ENCODE measurements around the gene CACNA2D2. TPM values are rescaled to one million over a fixed set of nuclear protein-coding genes. Genes with fewer than 3 reads are reported as not detected.

CACNA2D2 gene
- total RNA-seq, 1 experiment from 2014 or later = 0.59 TPM

- in situ Hi-C loops (cut with HindIII; ENCODE audit: low pct_unique_long_range_greater_than_20kb, low sequenced_read_pairs) (no loop called here), intact Hi-C loops (cut with micrococcal nuclease; ENCODE audit: unreplicated experiment) (no loop called here)
- DNase-seq (ENCODE audit: low read depth, low spot score) = no peak
- Histone ChIP-seq H3K27me3 (ENCODE audit: control insufficient read depth, insufficient read depth, low read length) (no peaks in the 10 kb centered on the region), H3K27ac (ENCODE audit: low read length) (no peak overlapping the region), H3K4me1 (ENCODE audit: control insufficient read depth, insufficient read depth, low read length) (peaks cover 13% of the 10 kb centered on the region; the same call in 1 of the 2 replicates), H3K36me3 (ENCODE audit: control insufficient read depth, insufficient read depth, low read length) (peaks cover 15% of the 10 kb centered on the region), H3K4me3 (ENCODE audit: low read depth in 2 of 2, low read length in 2 of 2) (peak overlapping the region in 1 of 2 experiments; percentile 24; a peak in 1 of 4 replicates), H3K9me3 (ENCODE audit: control insufficient read depth, insufficient read depth, low read depth, low read length) (no peaks in the 10 kb centered on the region)
- BruUV-seq (replicated peaks) = no TSS peak
- TF ChIP-seq POLR2AphosphoS5 (IDR thresholded peaks at IDR 0.05; ENCODE audit: low read depth, low read length) = no peak
- ChIA-PET POLR2A (interaction anchor here (0.7 kb wide), 1 partner anchor 206 kb away, joined by 4 read pairs; no protein-coding TSS in a partner anchor), CTCF (no interaction called here)
- ATAC-seq = no peak
These were observed 168.9 kb downstream of the CACNA2D2 start for GRCh38 chr3:50334339-50335075.

GRCh38 chr3:50333744-50334328 lies 169.6 kb downstream of the CACNA2D2 start:
- Histone ChIP-seq H3K4me1 (ENCODE audit: control insufficient read depth, insufficient read depth, low read length) (peaks cover 13% of the 10 kb centered on the region; the same call in 1 of the 2 replicates), H3K27ac (ENCODE audit: low read length) (peak overlapping the region; percentile 8; the same call in 1 of the 2 replicates), H3K36me3 (ENCODE audit: control insufficient read depth, insufficient read depth, low read length) (peaks cover 15% of the 10 kb centered on the region), H3K27me3 (ENCODE audit: control insufficient read depth, insufficient read depth, low read length) (no peaks in the 10 kb centered on the region), H3K9me3 (ENCODE audit: control insufficient read depth, insufficient read depth, low read depth, low read length) (no peaks in the 10 kb centered on the region), H3K4me3 (ENCODE audit: low read depth in 2 of 2, low read length in 2 of 2) (no peak overlapping the region; a peak in 1 of 4 replicates)
- CTCF ChIA-PET = no interaction called here
- POLR2A ChIA-PET = no interaction called here
- ATAC-seq (no peak), DNase-seq (ENCODE audit: low read depth, low spot score) (no peak)
- BruUV-seq (replicated peaks) = no TSS peak
- intact Hi-C loops (cut with micrococcal nuclease; ENCODE audit: unreplicated experiment) = no loop called here
- in situ Hi-C loops (cut with HindIII; ENCODE audit: low pct_unique_long_range_greater_than_20kb, low sequenced_read_pairs) = no loop called here
- TF ChIP-seq, protein P1, sequence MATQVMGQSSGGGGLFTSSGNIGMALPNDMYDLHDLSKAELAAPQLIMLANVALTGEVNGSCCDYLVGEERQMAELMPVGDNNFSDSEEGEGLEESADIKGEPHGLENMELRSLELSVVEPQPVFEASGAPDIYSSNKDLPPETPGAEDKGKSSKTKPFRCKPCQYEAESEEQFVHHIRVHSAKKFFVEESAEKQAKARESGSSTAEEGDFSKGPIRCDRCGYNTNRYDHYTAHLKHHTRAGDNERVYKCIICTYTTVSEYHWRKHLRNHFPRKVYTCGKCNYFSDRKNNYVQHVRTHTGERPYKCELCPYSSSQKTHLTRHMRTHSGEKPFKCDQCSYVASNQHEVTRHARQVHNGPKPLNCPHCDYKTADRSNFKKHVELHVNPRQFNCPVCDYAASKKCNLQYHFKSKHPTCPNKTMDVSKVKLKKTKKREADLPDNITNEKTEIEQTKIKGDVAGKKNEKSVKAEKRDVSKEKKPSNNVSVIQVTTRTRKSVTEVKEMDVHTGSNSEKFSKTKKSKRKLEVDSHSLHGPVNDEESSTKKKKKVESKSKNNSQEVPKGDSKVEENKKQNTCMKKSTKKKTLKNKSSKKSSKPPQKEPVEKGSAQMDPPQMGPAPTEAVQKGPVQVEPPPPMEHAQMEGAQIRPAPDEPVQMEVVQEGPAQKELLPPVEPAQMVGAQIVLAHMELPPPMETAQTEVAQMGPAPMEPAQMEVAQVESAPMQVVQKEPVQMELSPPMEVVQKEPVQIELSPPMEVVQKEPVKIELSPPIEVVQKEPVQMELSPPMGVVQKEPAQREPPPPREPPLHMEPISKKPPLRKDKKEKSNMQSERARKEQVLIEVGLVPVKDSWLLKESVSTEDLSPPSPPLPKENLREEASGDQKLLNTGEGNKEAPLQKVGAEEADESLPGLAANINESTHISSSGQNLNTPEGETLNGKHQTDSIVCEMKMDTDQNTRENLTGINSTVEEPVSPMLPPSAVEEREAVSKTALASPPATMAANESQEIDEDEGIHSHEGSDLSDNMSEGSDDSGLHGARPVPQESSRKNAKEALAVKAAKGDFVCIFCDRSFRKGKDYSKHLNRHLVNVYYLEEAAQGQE (IDR thresholded peaks at IDR 0.05; ENCODE audit: insufficient read depth in 1 of 2, low read depth in 2 of 2, low read length in 1 of 2) = no peak
- TF ChIP-seq POLR2AphosphoS5 (IDR thresholded peaks at IDR 0.05; ENCODE audit: low read depth, low read length) (no peak), SIN3A (IDR thresholded peaks at IDR 0.05; ENCODE audit: borderline replicate concordance, insufficient read depth, low read depth, low read length) (no peak), TCF7L2 (IDR thresholded peaks at IDR 0.05; ENCODE audit: low read depth, low read length) (no peak), CTCF (IDR thresholded peaks at IDR 0.05) (no peak)
